Measurements from ENCODE around the gene MAML3.

The MAML3 gene

DNA sequence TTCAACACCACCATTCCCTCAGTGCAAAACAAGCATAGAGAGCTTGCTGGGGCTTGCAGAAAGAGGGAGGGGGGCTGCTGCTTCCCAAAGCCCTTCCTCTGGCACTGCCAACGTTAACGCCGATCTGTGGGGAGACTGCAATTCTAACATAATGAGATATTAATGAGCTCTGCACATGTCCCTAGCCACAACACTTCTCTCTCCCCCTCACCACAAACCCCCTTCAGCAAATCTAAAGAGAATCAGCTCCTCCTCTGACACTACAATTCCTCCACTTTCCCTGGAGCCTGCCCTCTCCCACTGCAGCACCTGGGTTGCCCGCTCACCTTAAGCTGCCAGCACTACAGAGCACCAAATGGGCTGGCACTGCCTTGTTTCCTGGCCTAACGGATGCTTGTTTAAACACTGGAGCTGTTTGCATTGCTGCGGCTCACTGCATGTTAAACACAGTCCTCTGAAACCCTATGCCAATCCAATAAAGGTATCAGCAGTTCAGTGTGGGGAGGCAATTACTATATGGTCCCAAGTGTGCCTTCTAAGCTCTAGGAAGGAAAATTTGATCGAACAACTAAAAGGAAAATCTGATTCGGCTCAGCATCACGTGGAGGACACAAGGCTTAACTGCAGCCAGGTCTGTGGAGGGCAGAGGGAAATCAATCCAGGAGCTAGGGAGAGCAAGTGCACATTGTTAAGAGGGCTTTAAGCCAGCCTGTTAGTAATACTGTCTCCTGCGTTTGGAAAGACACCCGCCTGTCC lies 232.4 kb downstream of the MAML3 start:
- DNase-seq (ENCODE audit: low spot score): no peak

DNA sequence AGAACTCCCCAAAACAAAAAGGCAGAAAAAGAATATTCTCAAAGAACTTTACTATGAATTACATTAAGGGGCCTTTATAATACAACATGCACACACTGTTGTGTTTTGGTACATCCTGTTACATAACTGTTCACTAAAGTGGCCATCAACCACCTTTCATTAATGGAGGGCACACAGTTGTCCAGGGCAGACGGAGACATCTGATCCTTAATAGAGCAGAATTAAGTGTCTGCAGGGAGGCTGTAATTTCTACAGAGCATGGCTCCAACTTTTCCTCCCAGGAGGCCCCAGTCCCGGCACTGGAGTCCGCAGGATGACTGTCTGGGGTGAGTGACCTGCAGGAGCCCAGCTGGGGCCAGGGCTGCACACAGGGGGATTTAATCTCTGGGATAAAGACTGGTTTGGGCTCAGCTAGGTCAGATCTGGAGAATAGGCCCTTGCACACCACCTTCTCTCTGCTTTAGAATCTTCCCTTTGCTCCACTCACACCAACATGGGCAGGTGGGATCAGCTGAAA lies 233.4 kb downstream of the MAML3 start:
- no peak for DNase-seq (ENCODE audit: low spot score)

DNA sequence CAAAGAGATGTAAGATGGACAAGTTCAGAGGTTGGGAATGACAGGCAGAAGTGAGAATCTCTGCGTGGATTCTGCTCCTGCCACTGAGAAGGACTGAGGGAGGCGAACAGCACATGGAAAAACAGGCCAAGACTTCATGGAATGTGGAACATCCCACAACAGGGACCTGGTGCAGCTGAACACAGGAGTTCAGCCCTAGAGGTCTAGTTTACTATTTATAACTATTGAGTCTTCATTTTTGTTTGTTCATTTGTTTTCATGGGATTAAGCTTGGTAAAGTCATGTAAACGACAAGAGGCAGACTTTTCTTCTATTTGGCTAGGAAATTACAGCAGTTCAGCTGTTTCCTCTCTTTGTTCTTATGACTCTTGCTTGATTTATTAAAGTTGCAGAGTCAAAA lies 234.5 kb downstream of the MAML3 start:
- DNase-seq (ENCODE audit: low spot score): peak; percentile 11

DNA sequence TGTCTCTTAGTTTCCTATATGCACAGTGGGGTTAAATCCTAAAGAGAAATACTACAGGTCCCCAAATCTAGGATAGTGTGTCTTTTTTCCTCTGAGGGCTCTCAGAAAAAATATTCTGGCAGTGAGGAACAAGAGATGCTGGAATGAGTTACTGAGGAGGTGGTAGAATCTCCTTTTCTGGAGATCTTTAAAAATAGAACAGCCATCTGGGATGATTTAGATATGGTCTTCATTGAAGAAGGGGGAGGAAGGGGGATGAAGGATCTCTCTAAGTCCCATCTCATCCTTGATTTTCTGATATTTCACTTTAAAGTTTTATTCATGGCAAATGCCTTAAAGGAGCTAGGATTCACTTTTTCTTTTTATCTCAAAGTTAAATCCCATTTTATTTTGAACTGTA lies 235.0 kb downstream of the MAML3 start:
- no peak for DNase-seq (ENCODE audit: low spot score)

DNA sequence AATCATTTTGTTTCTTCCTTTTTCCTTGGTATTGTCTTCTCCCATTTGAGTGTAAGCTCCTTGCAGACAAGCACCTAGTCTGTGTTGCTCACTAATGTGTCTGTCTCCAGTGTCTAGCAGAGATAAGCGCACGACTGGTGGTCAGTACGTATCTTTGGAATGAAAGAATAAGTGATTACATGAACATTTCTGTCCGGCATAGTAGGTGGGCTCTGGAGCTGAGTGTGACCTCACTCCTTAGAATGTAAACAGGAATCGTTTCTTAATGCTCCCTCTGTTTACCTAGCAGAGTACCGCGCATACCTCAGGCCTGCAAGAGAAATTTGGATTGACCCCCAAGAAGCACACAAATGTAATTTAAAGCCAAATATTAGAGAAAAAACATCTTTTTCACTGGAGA lies 235.4 kb downstream of the MAML3 start:
- no peak for DNase-seq (ENCODE audit: low spot score)

DNA sequence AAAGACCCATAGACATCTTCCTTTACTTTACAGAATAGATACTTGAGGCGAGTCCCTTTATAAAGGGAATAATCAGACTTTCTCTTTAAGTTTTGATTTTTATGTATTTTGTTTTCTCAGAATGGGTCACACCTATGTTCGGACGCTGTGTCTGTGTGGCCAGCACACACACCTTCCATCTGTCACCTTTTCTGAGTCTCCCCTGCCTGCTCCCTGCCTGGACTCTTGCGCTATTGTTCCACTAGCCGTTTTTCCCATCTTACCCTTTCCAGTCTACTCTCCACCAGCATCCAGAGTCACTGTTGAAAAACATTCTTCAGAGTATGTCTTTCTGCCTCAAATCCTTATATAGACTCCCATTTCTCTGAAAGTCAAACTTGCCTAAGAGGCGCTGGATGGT lies 236.1 kb downstream of the MAML3 start:
- DNase-seq (ENCODE audit: low spot score): no peak

DNA sequence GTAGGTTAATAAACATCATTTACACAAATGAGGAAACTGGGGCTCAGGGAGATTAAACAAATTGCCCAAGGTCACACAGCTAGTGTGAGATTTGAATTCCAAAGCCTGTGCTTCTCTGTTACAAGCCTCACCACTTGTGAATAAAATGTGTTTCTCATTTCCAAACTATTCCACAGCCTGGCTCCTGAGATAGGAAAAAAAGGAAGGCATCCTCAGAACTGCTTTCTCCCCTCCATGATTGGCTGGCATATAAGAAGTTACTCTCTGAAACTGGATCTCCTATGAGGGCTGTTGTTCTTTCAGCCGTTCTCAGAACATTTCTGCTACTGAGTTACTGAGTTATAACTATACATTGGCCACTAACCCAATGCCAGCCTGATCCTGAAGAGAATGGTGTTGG lies 237.9 kb downstream of the MAML3 start:
- no peak for DNase-seq (ENCODE audit: low spot score)

DNA sequence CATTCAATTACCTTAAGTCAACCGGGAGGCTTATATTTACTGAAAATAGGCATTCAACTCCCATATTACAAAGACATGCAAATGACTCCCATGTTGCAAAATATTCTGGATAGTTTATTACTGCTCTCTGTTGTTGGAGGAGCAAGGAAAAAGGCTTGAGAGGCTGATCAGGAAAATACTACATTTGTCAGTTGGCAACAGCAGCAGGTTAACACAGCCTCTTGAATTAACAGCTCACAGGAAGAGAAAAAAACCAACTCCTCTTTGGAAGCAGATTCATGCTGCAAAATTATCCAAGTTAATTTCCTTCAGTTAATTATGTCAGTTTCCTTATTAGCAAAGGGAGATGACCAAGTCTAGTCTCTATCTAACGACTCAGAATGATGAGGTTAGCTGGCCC lies 238.9 kb downstream of the MAML3 start:
- no peak for DNase-seq (ENCODE audit: low spot score)

DNA sequence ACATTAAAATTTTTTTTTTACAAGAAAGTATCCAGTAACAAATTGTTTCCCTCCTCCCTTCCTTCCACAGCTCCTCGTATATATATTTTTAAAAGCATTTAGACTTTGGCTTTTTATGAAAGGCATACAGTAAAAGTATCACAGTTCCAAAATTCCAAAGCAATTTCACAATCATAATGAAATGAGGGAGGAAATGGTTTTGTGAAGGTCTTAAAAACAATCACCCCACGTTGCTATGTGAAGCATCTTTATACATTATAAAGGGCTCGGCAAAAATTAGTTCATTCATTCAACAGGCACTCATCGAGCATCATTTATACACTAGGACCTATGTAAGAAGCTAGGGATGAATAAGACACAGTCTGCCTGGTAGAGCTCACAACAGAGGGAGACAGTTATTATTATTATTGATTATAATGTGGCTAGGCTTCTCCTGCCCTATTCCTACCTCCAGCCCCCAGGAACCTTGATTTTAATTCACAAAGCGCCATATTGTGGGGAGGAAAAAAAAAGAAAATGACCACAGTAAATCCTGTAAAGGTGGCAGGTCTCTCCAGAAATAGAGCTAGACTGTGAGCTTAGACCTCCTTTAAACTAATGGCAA lies 239.9 kb downstream of the MAML3 start:
- DNase-seq (ENCODE audit: low spot score): no peak

DNA sequence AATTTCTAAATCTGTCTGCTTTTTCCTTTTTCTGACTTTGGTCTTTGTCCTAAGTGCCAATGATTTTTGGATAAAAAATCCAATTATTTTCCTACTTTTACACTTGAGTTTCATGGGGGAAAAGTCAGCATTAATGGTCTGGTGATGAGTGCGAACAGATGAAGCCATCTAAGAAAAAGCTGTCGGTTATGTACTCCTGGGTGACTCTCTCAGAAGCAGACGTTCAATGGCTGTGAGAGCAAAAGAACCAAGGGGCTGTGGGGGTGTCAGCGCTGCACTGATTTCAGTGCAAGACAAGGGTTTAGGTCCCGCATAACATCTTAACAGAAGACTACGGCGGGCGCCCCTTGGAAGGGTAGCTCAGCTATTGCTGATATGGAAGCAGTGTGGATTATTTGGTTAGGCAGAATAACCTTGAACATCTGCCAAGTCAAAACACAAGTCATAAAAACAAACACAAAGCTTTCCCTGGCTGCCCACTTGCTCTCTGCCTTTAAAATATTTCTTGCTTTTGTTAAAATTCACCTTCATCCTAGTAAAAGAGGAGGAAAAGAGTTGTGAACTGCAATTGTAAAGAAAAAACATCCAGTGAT lies 240.5 kb downstream of the MAML3 start:
- no peak for DNase-seq (ENCODE audit: low spot score)

DNA sequence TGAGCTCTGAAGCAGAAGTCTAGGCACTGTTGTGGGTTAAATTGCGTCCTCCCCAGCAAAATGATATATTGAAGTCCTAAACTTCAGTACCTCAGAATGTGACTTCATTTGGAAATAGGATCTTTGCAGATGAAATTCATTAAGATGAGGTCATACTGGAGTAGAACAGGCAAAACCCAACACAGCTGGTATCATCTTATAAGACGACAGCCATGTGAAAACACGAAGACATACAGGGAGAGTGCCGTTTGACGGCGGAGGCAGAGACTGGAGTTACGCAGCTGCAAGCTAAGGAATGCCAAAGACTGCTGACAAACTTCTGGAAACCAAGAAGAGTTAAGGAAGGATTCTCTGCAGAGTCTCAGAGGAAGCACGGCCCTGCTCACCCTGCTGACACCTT lies 241.5 kb downstream of the MAML3 start:
- DNase-seq (ENCODE audit: low spot score): no peak

DNA sequence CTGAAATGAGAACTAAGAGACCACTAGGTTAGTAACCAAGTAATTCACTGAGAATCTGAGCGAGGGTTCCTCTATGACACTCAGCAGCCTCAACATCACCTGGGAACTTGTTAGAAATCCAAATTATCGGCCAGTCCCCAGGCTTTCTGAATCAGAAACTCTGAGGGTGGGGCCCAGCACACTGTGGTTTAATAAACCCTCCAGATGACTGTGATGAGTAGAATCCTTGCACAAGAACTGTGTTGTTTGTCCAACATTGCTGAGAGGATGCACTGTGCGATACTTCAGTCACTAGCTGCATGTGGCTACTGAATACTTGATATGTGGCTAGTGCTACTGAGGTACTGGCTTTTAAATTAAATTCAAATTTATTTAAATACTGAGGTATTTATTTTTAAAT lies 243.9 kb downstream of the MAML3 start:
- DNase-seq (ENCODE audit: low spot score): no peak

DNA sequence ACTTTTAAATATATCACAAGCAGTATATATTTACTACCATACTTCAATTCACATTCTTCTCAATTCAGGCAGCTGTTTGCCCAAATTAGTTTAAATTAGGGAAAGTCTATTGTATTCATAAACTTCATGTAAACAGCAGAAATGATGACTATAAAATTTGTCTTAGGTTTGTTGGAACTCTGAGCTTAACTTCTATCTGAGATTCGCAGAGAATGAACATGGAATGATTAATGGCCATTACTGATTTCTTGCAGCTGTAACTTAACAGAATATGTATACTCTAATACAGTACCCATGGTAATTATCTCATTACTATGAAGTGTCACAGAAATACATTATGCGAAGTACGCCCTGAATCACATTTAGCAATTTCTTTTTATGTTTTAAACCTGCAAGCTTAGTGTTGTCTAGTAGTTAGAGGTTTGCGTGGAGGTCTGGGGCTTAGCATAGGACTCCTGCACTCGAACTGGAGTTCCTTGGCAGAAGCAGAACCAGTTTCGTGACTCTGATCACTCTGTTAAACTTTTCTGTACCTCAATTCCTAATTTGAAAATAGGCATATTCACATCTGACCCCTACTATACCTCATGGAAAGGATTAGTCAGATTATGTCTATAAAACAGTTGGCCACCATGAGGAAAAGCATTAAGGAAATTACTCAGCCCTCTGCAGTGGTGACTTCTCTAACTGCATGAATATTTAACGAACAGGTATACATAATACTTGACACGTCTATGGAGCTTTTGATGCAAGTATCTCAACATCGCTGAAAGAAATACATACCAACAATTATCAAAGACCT lies 245.1 kb downstream of the MAML3 start:
- DNase-seq (ENCODE audit: low spot score): no peak

DNA sequence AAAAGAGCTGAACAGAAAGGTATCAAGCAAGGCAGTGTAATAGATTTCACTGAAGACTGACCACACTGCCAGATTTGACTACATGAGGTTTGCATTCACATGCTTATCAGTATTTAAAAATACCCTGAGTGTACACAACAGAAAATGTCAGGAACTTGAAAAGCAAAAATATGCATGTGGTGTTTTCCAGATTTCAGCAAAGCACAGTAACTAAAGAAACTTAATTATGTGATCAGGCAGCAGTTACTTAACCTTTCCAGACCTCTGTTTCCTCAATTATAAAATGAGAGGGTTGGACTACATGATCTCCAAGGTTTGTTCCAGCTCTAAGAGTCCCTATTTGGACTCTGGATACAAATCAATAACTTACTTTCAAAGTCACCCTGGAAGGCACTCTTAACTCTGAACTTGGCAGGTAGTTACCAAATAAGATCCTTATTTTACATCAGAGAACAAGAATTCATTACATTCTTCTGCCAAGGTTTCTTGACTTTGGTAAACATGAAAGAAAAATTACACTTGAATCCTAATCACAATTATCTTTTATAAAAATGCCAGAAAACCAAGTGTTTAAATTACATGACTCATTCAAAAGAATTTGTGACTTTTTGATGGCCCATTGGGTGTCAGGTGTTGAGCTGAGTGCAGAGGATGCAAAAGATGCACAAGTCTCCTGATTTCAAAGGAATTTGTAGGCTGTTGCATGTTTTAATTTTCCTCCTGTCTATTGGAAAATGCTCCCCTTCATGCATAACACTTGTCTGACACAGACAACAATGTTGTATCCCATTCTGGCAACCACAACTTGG lies 246.8 kb downstream of the MAML3 start:
- DNase-seq (ENCODE audit: low spot score): no peak

DNA sequence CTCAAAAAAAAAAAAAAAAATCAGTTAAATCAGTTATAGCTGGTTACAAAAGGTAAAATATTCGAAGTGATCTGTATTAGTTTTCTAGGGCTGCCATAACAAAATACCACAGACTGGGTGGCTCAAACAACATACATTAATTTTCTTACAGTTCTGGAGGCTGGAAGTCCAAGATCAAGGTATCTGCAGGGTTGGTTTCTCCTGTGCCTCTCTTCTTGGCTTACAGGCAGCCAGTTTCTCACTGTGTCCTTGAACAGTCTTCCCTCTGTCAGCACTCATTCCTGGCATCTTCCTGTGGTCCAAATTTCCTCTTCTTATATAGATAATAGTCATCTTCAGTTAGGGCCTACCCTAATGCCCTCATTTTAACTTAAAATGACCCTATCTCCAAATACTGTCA lies 248.5 kb downstream of the MAML3 start:
- no peak for DNase-seq (ENCODE audit: low spot score)

DNA sequence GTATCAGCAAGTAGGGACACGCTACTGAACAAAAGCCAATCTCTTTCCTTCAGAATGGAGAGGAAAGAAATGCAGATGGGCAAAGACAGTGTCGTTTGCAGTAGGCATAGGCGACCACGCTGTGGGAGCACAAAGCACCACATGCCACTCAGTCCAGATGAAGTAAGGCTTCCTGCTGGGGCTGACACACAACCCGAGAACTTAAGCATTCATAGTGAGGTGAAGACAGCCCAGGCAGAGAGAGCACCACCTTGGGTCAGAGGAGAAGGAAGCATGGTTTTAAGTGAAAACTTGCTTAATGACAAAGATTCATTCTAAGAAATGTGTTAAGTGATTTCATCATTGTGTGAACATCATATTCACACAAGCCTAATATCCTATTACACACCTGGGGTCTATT lies 249.6 kb downstream of the MAML3 start:
- DNase-seq (ENCODE audit: low spot score): no peak

DNA sequence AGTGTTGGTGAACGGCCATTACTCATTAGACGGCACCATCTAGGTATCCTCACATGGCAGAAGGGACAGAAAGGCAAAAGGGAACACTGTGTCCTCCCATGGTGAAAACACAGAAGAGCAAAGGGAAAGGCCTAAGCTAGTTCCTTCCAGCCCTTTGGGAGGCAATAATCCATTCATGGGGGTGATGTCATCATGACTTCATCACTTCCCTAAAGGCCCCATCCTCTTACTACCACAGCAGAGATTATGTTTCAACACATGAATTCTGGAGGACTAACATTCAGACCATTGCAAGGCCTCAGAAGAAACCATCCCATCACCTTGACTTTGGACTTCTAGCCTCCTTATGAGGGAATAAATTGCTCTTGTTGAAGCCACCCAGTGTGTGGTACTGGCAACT lies 250.1 kb downstream of the MAML3 start:
- DNase-seq (ENCODE audit: low spot score): no peak

DNA sequence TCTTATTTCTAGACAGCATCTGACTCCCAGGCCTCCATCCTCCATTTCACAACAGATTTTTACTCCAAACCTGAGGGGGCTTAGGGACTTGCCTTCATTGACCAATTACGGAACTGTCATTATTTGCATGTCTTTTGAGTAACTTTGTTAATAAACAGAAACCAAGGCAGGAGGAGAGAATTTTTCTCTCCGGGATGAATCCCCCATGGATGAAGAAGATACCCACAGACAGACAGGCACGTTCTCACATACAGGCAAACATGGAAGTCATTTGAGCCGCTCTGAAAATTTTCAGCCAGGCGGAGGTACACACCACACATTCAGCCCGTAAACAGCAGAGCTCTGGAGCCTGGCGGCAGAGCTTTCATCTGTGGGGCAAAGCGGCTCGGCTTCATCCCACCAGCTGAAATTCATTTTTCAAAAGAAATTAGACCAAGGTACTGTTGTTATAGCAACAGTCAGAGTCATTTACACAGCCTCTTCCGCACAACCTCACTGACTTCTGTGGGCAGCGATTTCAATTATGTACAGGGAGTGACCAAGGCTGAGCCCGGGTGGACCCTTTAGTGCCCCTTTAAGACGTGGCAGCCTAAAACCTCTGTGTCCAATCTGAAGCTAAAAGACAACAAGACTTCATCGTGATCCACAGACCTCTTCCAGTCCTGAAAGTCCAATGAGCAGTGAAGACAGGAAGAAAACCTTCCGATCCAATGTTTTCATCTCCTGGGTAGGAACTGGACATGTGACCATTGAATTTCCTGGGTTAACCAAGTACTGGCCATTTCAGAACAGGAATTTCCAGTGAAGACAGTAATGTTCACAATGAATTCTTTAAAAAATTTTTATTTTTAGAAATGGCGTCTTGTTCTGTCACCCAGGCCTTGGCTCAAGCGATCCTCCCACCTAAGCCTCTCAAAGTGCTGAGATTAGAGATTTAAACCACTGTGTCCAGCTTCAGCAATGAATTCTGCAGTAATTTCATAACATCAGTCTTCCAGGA lies 251.4 kb downstream of the MAML3 start:
- no peak for DNase-seq (ENCODE audit: low spot score)

DNA sequence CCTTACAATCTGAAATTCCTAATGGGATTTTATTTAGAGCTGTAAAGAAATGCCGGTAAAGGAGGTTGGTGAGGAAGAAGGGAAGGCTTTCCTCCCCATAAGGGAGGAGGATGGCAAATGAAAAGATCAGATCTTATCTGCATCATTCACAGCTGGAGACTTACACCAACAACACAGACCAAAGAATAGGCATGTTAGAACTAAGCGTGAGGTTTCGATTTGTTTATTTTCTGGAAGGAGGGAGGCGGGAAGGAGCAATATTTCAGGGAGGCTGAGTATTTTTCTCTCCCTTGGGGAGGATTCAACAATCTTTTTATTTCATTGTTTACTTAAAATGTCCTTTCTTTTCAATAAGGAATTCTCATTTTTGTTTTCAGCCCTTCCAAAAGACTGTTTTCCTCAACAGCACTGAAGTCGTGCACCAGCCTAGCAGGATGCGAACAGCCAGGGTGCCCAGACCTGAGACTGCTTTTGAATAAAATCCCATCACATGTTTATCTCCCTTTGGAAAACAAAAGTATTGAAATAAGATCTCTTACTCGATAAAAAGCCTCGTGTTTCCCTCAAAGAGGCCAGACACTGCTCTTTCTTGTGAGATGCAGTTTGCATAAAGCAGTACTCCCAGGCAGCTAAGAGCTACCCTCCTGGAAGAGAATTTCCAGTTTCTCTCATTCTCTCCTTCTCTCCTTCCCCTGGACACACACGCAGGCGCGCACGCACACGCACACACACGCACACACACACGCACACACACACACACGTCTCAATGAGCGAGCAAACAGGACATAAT lies 252.3 kb downstream of the MAML3 start:
- DNase-seq (ENCODE audit: low spot score): no peak

DNA sequence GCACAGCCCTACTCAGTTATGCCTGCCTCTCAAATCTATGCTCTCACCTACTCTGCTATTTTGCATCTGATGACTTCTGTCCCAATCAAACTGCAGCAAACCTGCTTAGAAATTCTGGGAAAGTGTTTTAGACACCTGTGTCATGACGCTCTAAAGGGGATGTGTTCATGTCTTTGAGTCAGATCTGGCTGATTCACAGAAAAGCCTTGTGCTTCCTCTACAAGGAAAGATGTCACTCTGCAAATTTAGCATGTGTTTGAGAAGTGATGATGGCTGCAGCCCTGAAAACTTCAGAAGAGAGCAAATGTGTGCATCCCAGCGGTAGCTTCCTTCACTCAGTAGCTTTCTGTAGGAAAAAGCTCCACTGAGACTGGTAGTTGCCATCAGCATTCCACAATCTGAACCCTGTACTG lies 253.0 kb downstream of the MAML3 start:
- DNase-seq (ENCODE audit: low spot score): no peak

Data from SW480 (cell line).